GM12874 (cell line): Measurements from ENCODE around the gene GAL3ST2.

ENCODE experiments used
- CTCF ChIP-seq: IDR thresholded peaks from 2 replicates; pipeline ENCODE4 v1.5.1; 2011; ENCODE audit warnings: low read depth, mild to moderate bottlenecking, control low read depth, low read length, moderate library complexity; ENCODE audit not compliant: insufficient read depth

Gene GAL3ST2

GRCh38 chr2:241813644-241814392 is 37.2 kb downstream of the GAL3ST2 start:
- no peak for TF ChIP-seq CTCF

GRCh38 chr2:241814393-241814642 is 37.7 kb downstream of the GAL3ST2 start:
- no peak for TF ChIP-seq CTCF

- no peak for TF ChIP-seq CTCF
Measured at GRCh38 chr2:241814643-241815476, 38.2 kb downstream of the GAL3ST2 start.

GRCh38 chr2:241815477-241816430 is 39.1 kb downstream of the GAL3ST2 start:
- TF ChIP-seq CTCF: no peak

GRCh38 chr2:241816431-241817121 is 40.0 kb downstream of the GAL3ST2 start:
- no peak for TF ChIP-seq CTCF

GRCh38 chr2:241817126-241817820 is 40.7 kb downstream of the GAL3ST2 start:
- TF ChIP-seq CTCF: no peak
